HG03565 (cell line): ENCODE data around the gene GTSE1.

Source experiments
- ATAC-seq: cut with Tn5 transposase; IDR thresholded peaks from one replicate; pipeline ENCODE4 v1.9.1; 2021; ENCODE audit warnings: mild to moderate bottlenecking, moderate library complexity; ENCODE audit not compliant: unreplicated experiment

GTSE1 gene

GRCh38 chr22:46323162-46323561 is 26.5 kb downstream of the GTSE1 start:
- ATAC-seq, result no peak

GRCh38 chr22:46326066-46326680 is 29.5 kb downstream of the GTSE1 start:
- ATAC-seq, result no peak

- ATAC-seq, result no peak
Observed at GRCh38 chr22:46327691-46328465, 31.2 kb downstream of the GTSE1 start.

GRCh38 chr22:46328797-46329196 is 32.1 kb downstream of the GTSE1 start:
- no peak for ATAC-seq

GRCh38 chr22:46329616-46330015 is 32.9 kb downstream of the GTSE1 start:
- ATAC-seq, result no peak

- no peak for ATAC-seq
Observed at GRCh38 chr22:46330426-46330825, 33.8 kb downstream of the GTSE1 start.

- ATAC-seq, result no peak
Observed at GRCh38 chr22:46331496-46331895, 34.8 kb downstream of the GTSE1 start.

GRCh38 chr22:46335201-46336118 is 38.8 kb downstream of the GTSE1 start, which contains the start of gene TRMU:
Gene TRMU, plus strand, starts transcription at chr22:46335714. Its CDS starts 51 bp downstream, at chr22:46335765.
- ATAC-seq, result peak; percentile 75

- ATAC-seq, result peak; percentile 4
Observed at GRCh38 chr22:46336119-46337078, 39.7 kb downstream of the GTSE1 start.

- no peak for ATAC-seq
Observed at GRCh38 chr22:46337870-46338269, 41.2 kb downstream of the GTSE1 start.

GRCh38 chr22:46338636-46339035 is 42.0 kb downstream of the GTSE1 start:
- ATAC-seq, result no peak

- no peak for ATAC-seq
Observed at GRCh38 chr22:46339956-46340355, 43.3 kb downstream of the GTSE1 start.

GRCh38 chr22:46340676-46341075 is 44.0 kb downstream of the GTSE1 start:
- ATAC-seq, result no peak

GRCh38 chr22:46346680-46347405 is 50.2 kb downstream of the GTSE1 start:
- ATAC-seq, result no peak

GRCh38 chr22:46347646-46348045 is 51.0 kb downstream of the GTSE1 start:
- ATAC-seq, result no peak

- ATAC-seq, result no peak
Observed at GRCh38 chr22:46348099-46348695, 51.5 kb downstream of the GTSE1 start.

- no peak for ATAC-seq
Observed at GRCh38 chr22:46349238-46349637, 52.6 kb downstream of the GTSE1 start.

- no peak for ATAC-seq
Observed at GRCh38 chr22:46349681-46350080, 53.0 kb downstream of the GTSE1 start.

GRCh38 chr22:46350121-46350520 is 53.5 kb downstream of the GTSE1 start:
- ATAC-seq, result no peak
